BJ (cell line): ENCODE measurements around the gene FUT8. TPM values are rescaled to one million over a fixed set of nuclear protein-coding genes. Genes with fewer than 3 reads are reported as not detected.

Experiments used
- CTCF ChIA-PET: fragments of 350-600 bp; formaldehyde crosslinking; extraction: SDS; loops from one replicate; lab custom pipeline; 2021; ENCODE audit warnings: antibody characterized with exemption, inconsistent platforms; lab: Yijun Ruan, JAX
- POLR2A ChIA-PET: fragments of 300-600 bp; sonication (Branson Sonifier 250); formaldehyde crosslinking; extraction: SDS; loops from one replicate; lab custom pipeline; 2021; ENCODE audit warnings: antibody characterized with exemption; lab: Charles Lee
- DNase-seq: peaks from one replicate; pipeline ENCODE4 v3.0.0-alpha.2; 2011; ENCODE audit warnings: low read depth
- H3K27me3 ChIP-seq: 2 replicates; pipeline ENCODE4 v1.6.0; 2011; ENCODE audit warnings: low read length; ENCODE audit not compliant: control insufficient read depth, insufficient read depth
- H3K36me3 ChIP-seq: 2 replicates; pipeline ENCODE4 v1.5.1; 2011; ENCODE audit warnings: low read length; ENCODE audit not compliant: control insufficient read depth, insufficient read depth
- H3K4me3 ChIP-seq: 2 replicates; pipeline ENCODE4 v1.5.1; 2011; ENCODE audit warnings: low read depth, mild to moderate bottlenecking, control low read depth, low read length
- polyA plus RNA-seq: library from polyadenylated mRNA; depleted of rRNA; stranded (reverse); fragments of >200 nt; gene quantifications from 2 replicates; pipeline ENCODE4 v1.2.3, GENCODE V29; 2011
- TF ChIP-seq, protein P1 (sequence below): IDR thresholded peaks from 2 replicates; pipeline ENCODE4 v1.5.1; 2011; ENCODE audit warnings: low read depth, mild to moderate bottlenecking, control low read depth, inconsistent platforms, low read length, moderate library complexity; ENCODE audit not compliant: insufficient read depth

Gene FUT8
- polyA plus RNA-seq, 1 experiment = 14.7 TPM

DNA sequence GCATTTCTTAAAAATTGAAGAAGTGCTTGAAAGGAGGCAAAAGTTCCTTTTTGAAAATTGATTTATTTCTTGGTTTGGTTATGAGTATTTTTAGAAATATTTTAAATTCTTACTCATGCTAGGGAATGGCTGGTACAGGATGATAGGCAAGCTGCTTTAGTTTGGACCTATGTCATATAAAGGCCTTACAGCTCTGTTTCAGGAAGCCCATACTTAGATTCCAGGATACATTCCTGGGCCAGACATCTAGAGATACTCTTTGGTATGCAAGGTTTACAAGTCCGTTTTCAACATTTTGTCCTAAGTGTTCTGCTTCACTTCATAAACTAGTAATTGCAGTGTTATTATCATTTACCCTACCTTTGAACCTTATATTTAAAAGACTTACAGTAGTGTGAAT lies 186.8 kb downstream of the FUT8 start:
- Histone ChIP-seq H3K36me3 (no peaks in the 10 kb centered on the region), H3K4me3 (no peak overlapping the region), H3K27me3 (no peaks in the 10 kb centered on the region)
- POLR2A ChIA-PET = interaction anchor here (0.6 kb wide), 1 partner anchor 40 kb away, joined by 3 read pairs; no protein-coding TSS in a partner anchor
- CTCF ChIA-PET = no interaction called here
- peak; percentile 4 for DNase-seq
- TF ChIP-seq, protein P1, sequence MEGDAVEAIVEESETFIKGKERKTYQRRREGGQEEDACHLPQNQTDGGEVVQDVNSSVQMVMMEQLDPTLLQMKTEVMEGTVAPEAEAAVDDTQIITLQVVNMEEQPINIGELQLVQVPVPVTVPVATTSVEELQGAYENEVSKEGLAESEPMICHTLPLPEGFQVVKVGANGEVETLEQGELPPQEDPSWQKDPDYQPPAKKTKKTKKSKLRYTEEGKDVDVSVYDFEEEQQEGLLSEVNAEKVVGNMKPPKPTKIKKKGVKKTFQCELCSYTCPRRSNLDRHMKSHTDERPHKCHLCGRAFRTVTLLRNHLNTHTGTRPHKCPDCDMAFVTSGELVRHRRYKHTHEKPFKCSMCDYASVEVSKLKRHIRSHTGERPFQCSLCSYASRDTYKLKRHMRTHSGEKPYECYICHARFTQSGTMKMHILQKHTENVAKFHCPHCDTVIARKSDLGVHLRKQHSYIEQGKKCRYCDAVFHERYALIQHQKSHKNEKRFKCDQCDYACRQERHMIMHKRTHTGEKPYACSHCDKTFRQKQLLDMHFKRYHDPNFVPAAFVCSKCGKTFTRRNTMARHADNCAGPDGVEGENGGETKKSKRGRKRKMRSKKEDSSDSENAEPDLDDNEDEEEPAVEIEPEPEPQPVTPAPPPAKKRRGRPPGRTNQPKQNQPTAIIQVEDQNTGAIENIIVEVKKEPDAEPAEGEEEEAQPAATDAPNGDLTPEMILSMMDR = no peak

- Histone ChIP-seq H3K4me3 (no peak overlapping the region), H3K27me3 (no peaks in the 10 kb centered on the region), H3K36me3 (no peaks in the 10 kb centered on the region)
- TF ChIP-seq, protein P1 = no peak
- DNase-seq = no peak
- POLR2A ChIA-PET = no interaction called here
- CTCF ChIA-PET = interaction anchor here (0.6 kb wide), 1 partner anchor 9 kb away, joined by 3 read pairs; no protein-coding TSS in a partner anchor
Measured at GRCh38 chr14:65600742-65601141, 188.2 kb downstream of the FUT8 start.

DNA sequence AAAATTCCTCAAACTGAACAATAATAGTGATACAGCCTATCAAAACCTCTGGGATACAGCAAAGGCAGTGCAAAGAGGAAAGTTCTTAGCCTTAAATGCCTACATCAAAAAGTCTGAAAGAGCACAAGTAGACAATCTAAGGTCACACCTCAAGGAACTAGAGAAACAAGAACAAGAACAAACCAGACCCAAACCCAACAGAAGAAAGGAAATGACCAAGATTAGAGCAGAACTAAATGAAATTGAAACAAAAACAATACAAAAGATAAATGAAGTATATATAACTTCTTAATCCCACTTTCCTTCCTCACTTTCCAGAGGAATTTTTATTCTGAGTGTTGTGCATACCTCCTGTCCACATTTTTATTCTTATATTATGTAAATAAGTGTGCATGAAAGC lies 192.0 kb downstream of the FUT8 start:
- Histone ChIP-seq H3K36me3 (no peaks in the 10 kb centered on the region), H3K27me3 (no peaks in the 10 kb centered on the region), H3K4me3 (no peak overlapping the region)
- ChIA-PET CTCF (no interaction called here), POLR2A (no interaction called here)
- TF ChIP-seq, protein P1 = no peak
- no peak for DNase-seq

DNA sequence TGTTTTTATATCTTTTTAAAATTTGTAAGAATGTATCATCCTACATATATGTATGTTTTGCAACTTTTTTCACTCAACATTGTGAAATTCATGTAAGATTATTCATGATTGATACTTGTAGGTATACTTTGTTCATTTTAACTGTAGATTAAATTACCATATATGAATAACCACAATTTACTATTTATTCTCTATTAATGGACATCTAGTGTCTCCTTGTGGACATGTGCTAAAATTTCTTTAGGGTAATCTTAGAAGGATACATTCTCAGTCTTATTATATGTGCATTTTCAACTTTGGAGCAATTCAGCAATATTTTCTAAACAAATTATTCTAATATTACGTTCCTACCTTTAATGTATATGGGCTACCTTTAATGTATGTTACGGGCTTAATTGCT lies 192.4 kb downstream of the FUT8 start:
- Histone ChIP-seq H3K27me3 (no peaks in the 10 kb centered on the region), H3K36me3 (no peaks in the 10 kb centered on the region), H3K4me3 (no peak overlapping the region)
- ChIA-PET POLR2A (no interaction called here), CTCF (no interaction called here)
- TF ChIP-seq, protein P1 = peak; percentile 19; the same call in 1 of the 2 replicates
- DNase-seq = no peak

- POLR2A ChIA-PET = no interaction called here
- H3K27me3 ChIP-seq = no peaks in the 10 kb centered on the region
- H3K36me3 ChIP-seq = no peaks in the 10 kb centered on the region
- no peak for DNase-seq
- TF ChIP-seq, protein P1 = no peak
- CTCF ChIA-PET = no interaction called here
- H3K4me3 ChIP-seq = no peak overlapping the region
Measured at GRCh38 chr14:65606460-65606859, 193.9 kb downstream of the FUT8 start.
